GM19438 (cell line): ENCODE measurements around the gene RPTOR.
"Not testable (repeated sequence)": the region's sequence is repeated elsewhere in the genome, so short reads cannot be mapped to it uniquely, and the experiment has no call there.

Source experiments
- ATAC-seq: cut with Tn5 transposase; IDR thresholded peaks from one replicate; pipeline ENCODE4 v1.9.1; 2021; ENCODE audit warnings: low read depth; ENCODE audit not compliant: unreplicated experiment

The RPTOR gene

GRCh38 chr17:80537386-80537785 is 7.3 kb upstream of the RPTOR start:
- ATAC-seq = not testable (repeated sequence)

GRCh38 chr17:80538484-80538883 is 6.2 kb upstream of the RPTOR start:
- ATAC-seq = no peak

- ATAC-seq = no peak
These were observed 5.5 kb upstream of the RPTOR start for GRCh38 chr17:80539022-80539641.

GRCh38 chr17:80545499-80545826 is 825 bp downstream of the RPTOR start:
- ATAC-seq = no peak

- ATAC-seq = no peak
These were observed 1.6 kb downstream of the RPTOR start for GRCh38 chr17:80546267-80546666.

- no peak for ATAC-seq
These were observed 7.9 kb downstream of the RPTOR start for GRCh38 chr17:80552523-80552922.

- no peak for ATAC-seq
These were observed 10.6 kb downstream of the RPTOR start for GRCh38 chr17:80555266-80555665.

- ATAC-seq = no peak
These were observed 13.4 kb downstream of the RPTOR start for GRCh38 chr17:80558046-80558445.

- no peak for ATAC-seq
These were observed 15.2 kb downstream of the RPTOR start for GRCh38 chr17:80559825-80560251.

- ATAC-seq = no peak
These were observed 17.0 kb downstream of the RPTOR start for GRCh38 chr17:80561541-80562114.

- ATAC-seq = no peak
These were observed 19.9 kb downstream of the RPTOR start for GRCh38 chr17:80564545-80564944.

- ATAC-seq = no peak
These were observed 20.9 kb downstream of the RPTOR start for GRCh38 chr17:80565343-80566053.

GRCh38 chr17:80566054-80566400 is 21.4 kb downstream of the RPTOR start:
- no peak for ATAC-seq

- ATAC-seq = no peak
These were observed 23.6 kb downstream of the RPTOR start for GRCh38 chr17:80568246-80568645.

- no peak for ATAC-seq
These were observed 25.3 kb downstream of the RPTOR start for GRCh38 chr17:80569924-80570323.

GRCh38 chr17:80573701-80574100 is 29.1 kb downstream of the RPTOR start:
- ATAC-seq = no peak

- no peak for ATAC-seq
These were observed 29.9 kb downstream of the RPTOR start for GRCh38 chr17:80574496-80574895.

GRCh38 chr17:80575057-80575875 is 30.6 kb downstream of the RPTOR start:
- ATAC-seq = no peak

- ATAC-seq = no peak
These were observed 33.4 kb downstream of the RPTOR start for GRCh38 chr17:80577876-80578570.

- ATAC-seq = not testable (repeated sequence)
These were observed 34.2 kb downstream of the RPTOR start for GRCh38 chr17:80578668-80579388.
